ENCODE data around the gene TIMM10. TPM values are rescaled to one million over a fixed set of nuclear protein-coding genes. Genes with fewer than 3 reads are reported as not detected.
A peak's percentile ranks its signal among the peaks of the same experiment; 100 is the strongest.
"Not testable (repeated sequence)": the region's sequence is repeated elsewhere in the genome, so short reads cannot be mapped to it uniquely, and the experiment has no call there.

Gene TIMM10
- total RNA-seq, 1 donor from 2014 or later, result 16.6 TPM

GRCh38 chr11:57542582-57542981 lies 12.0 kb upstream of the TIMM10 start:
- DNase-seq (ENCODE audit: low read depth), result no peak

- no peak for DNase-seq (ENCODE audit: low read depth)
Observed at GRCh38 chr11:57541169-57541568, 10.6 kb upstream of the TIMM10 start.

- peak; percentile 2 for DNase-seq (ENCODE audit: low read depth)
Observed at GRCh38 chr11:57539342-57539741, 8.8 kb upstream of the TIMM10 start.

GRCh38 chr11:57536947-57537619 lies 6.5 kb upstream of the TIMM10 start, which contains the start of gene SMTNL1:
TSS of gene SMTNL1 (plus strand) at chr11:57537595. CDS start at chr11:57542643, 5,048 bp downstream.
- DNase-seq (ENCODE audit: low read depth), result no peak

- not testable (repeated sequence) for DNase-seq (ENCODE audit: low read depth)
Observed at GRCh38 chr11:57534449-57534848, 3.9 kb upstream of the TIMM10 start.

- DNase-seq (ENCODE audit: low read depth), result no peak
Observed at GRCh38 chr11:57530215-57530595, 349 bp downstream of the TIMM10 start.

GRCh38 chr11:57529012-57529411 lies 1.5 kb downstream of the TIMM10 start:
- DNase-seq (ENCODE audit: low read depth), result no peak

- DNase-seq (ENCODE audit: low read depth), result peak; percentile 42
Observed at GRCh38 chr11:57527056-57527631, 3.4 kb downstream of the TIMM10 start.

- DNase-seq (ENCODE audit: low read depth), result no peak
Observed at GRCh38 chr11:57523419-57523818, 7.1 kb downstream of the TIMM10 start.

- DNase-seq (ENCODE audit: low read depth), result no peak
Observed at GRCh38 chr11:57521116-57521515, 9.4 kb downstream of the TIMM10 start.

- DNase-seq (ENCODE audit: low read depth), result no peak
Observed at GRCh38 chr11:57516061-57516443, 14.5 kb downstream of the TIMM10 start.

- peak; percentile 14 for DNase-seq (ENCODE audit: low read depth)
Observed at GRCh38 chr11:57515332-57516060, 15.1 kb downstream of the TIMM10 start, which contains the start of gene SLC43A1. TSS of gene SLC43A1 (minus strand) at chr11:57515702. CDS start at chr11:57514111, 1,591 bp downstream.

GRCh38 chr11:57514538-57515331 lies 15.8 kb downstream of the TIMM10 start:
- DNase-seq (ENCODE audit: low read depth), result no peak

GRCh38 chr11:57513911-57514537 lies 16.5 kb downstream of the TIMM10 start:
- DNase-seq (ENCODE audit: low read depth), result no peak

- no peak for DNase-seq (ENCODE audit: low read depth)
Observed at GRCh38 chr11:57513452-57513795, 17.1 kb downstream of the TIMM10 start.

- no peak for DNase-seq (ENCODE audit: low read depth)
Observed at GRCh38 chr11:57512646-57513451, 17.7 kb downstream of the TIMM10 start.

GRCh38 chr11:57511741-57512430 lies 18.7 kb downstream of the TIMM10 start:
- DNase-seq (ENCODE audit: low read depth), result no peak

- no peak for DNase-seq (ENCODE audit: low read depth)
Observed at GRCh38 chr11:57508341-57509170, 22.0 kb downstream of the TIMM10 start.

GRCh38 chr11:57506522-57506921 lies 24.0 kb downstream of the TIMM10 start:
- no peak for DNase-seq (ENCODE audit: low read depth)
